Measurements from ENCODE around the gene DRAP1.

Gene DRAP1

GRCh38 chr11:65907878-65908277 is 11.3 kb upstream of the DRAP1 start:
- Histone ChIP-seq H3K4me3 (ENCODE audit: low read length) (no peak overlapping the region), H3K27me3 (replicated peaks; ENCODE audit: insufficient read depth, low read length) (no peaks in the 10 kb centered on the region), H3K36me3 (replicated peaks; ENCODE audit: insufficient read depth, low read length) (no peaks in the 10 kb centered on the region), H3K9ac (ENCODE audit: low read length) (no peak overlapping the region), H3F3A (ENCODE audit: insufficient read depth, low read length) (peaks cover 11% of the 10 kb centered on the region), H3K9me2 (replicated peaks; ENCODE audit: insufficient read depth, low read length) (no peaks in the 10 kb centered on the region), H3K27ac (ENCODE audit: low read length) (no peak overlapping the region), H2AFZ (ENCODE audit: low read length) (no peak overlapping the region), H3K4me2 (ENCODE audit: low read depth, low read length) (no peak overlapping the region), H4K20me1 (ENCODE audit: insufficient read depth, low read length) (no peaks in the 10 kb centered on the region), H3K4me1 (ENCODE audit: low read length) (peaks cover 11% of the 10 kb centered on the region; the same call in 1 of the 2 replicates), H3K9me3 (replicated peaks; ENCODE audit: insufficient read depth, low read length) (no peaks in the 10 kb centered on the region), H3K79me2 (ENCODE audit: low read length) (no peaks in the 10 kb centered on the region)
- DNase-seq = no peak
- TF ChIP-seq EZH2 (optimal IDR thresholded peaks at IDR 0.05; ENCODE audit: low read depth, low read length) (no peak), EZH2phosphoT487 (IDR thresholded peaks at IDR 0.05; ENCODE audit: low read length) (no peak), CTCF (IDR thresholded peaks at IDR 0.05; ENCODE audit: low read length) (no peak)

- Histone ChIP-seq H3K79me2 (ENCODE audit: low read length) (peaks cover 5% of the 10 kb centered on the region; the same call in 1 of the 2 replicates), H3K9me3 (replicated peaks; ENCODE audit: insufficient read depth, low read length) (no peaks in the 10 kb centered on the region), H4K20me1 (ENCODE audit: insufficient read depth, low read length) (no peaks in the 10 kb centered on the region), H3K36me3 (replicated peaks; ENCODE audit: insufficient read depth, low read length) (no peaks in the 10 kb centered on the region), H3K4me1 (ENCODE audit: low read length) (peaks cover 11% of the 10 kb centered on the region; the same call in 1 of the 2 replicates), H3K4me3 (ENCODE audit: low read length) (no peak overlapping the region), H2AFZ (ENCODE audit: low read length) (peak overlapping the region; percentile 64), H3K4me2 (ENCODE audit: low read depth, low read length) (no peak overlapping the region), H3K27ac (ENCODE audit: low read length) (no peak overlapping the region), H3K9me2 (replicated peaks; ENCODE audit: insufficient read depth, low read length) (no peaks in the 10 kb centered on the region), H3F3A (ENCODE audit: insufficient read depth, low read length) (peaks cover 14% of the 10 kb centered on the region), H3K9ac (ENCODE audit: low read length) (no peak overlapping the region), H3K27me3 (replicated peaks; ENCODE audit: insufficient read depth, low read length) (no peaks in the 10 kb centered on the region)
- no peak for TF ChIP-seq EZH2 (optimal IDR thresholded peaks at IDR 0.05; ENCODE audit: low read depth, low read length)
- TF ChIP-seq CTCF (IDR thresholded peaks at IDR 0.05; ENCODE audit: low read length) = peak; percentile 49
- DNase-seq = no peak
Measured at GRCh38 chr11:65911682-65912568, 7.3 kb upstream of the DRAP1 start.

GRCh38 chr11:65912845-65913244 is 6.4 kb upstream of the DRAP1 start:
- Histone ChIP-seq H3K9ac (ENCODE audit: low read length) (no peak overlapping the region), H3K4me3 (ENCODE audit: low read length) (no peak overlapping the region), H3K27me3 (replicated peaks; ENCODE audit: insufficient read depth, low read length) (no peaks in the 10 kb centered on the region), H3K9me3 (replicated peaks; ENCODE audit: insufficient read depth, low read length) (no peaks in the 10 kb centered on the region), H3K36me3 (replicated peaks; ENCODE audit: insufficient read depth, low read length) (no peaks in the 10 kb centered on the region), H2AFZ (ENCODE audit: low read length) (no peak overlapping the region), H3K79me2 (ENCODE audit: low read length) (peaks cover 14% of the 10 kb centered on the region), H3F3A (ENCODE audit: insufficient read depth, low read length) (peaks cover 14% of the 10 kb centered on the region), H3K4me2 (ENCODE audit: low read depth, low read length) (no peak overlapping the region), H4K20me1 (ENCODE audit: insufficient read depth, low read length) (no peaks in the 10 kb centered on the region), H3K27ac (ENCODE audit: low read length) (no peak overlapping the region), H3K4me1 (ENCODE audit: low read length) (peaks cover 18% of the 10 kb centered on the region; the same call in 1 of the 2 replicates), H3K9me2 (replicated peaks; ENCODE audit: insufficient read depth, low read length) (no peaks in the 10 kb centered on the region)
- TF ChIP-seq EZH2phosphoT487 (IDR thresholded peaks at IDR 0.05; ENCODE audit: low read length) (no peak), CTCF (IDR thresholded peaks at IDR 0.05; ENCODE audit: low read length) (no peak), EZH2 (optimal IDR thresholded peaks at IDR 0.05; ENCODE audit: low read depth, low read length) (no peak)
- no peak for DNase-seq

All from MM.1S (cell line).